Cardiac muscle cell (in vitro differentiated cells and primary cell): ENCODE measurements around the gene NKX6-2. TPM values are rescaled to one million over a fixed set of nuclear protein-coding genes. Genes with fewer than 3 reads are reported as not detected.

Experiments used
- DNase-seq, 2 donors: peaks; one replicate each; pipeline versions ENCODE4 v3.0.0 to v3.0.0-alpha.2; 2010 to 2017; ENCODE audit warnings: low read depth in 1 of 2, low spot score in 1 of 2
- H3K27ac ChIP-seq: fragments of 200-600 bp; sonication (generic); 2 replicates; pipeline ENCODE4 v1.5.1; 2016
- H3K27me3 ChIP-seq: fragments of 200-600 bp; sonication (generic); 2 replicates; pipeline ENCODE4 v1.6.0; 2016; ENCODE audit warnings: control low read depth
- H3K36me3 ChIP-seq: fragments of 200-600 bp; sonication (generic); 2 replicates; pipeline ENCODE4 v1.5.1; 2016; ENCODE audit warnings: control low read depth
- H3K4me1 ChIP-seq: fragments of 200-600 bp; sonication (generic); 2 replicates; pipeline ENCODE4 v1.8.1; 2017; ENCODE audit warnings: low read depth, mild to moderate bottlenecking, mixed run types
- H3K4me3 ChIP-seq: fragments of 200-600 bp; sonication (generic); 2 replicates; pipeline ENCODE4 v1.5.1; 2016; ENCODE audit warnings: mild to moderate bottlenecking
- H3K9me3 ChIP-seq: fragments of 200-600 bp; sonication (generic); 2 replicates; pipeline ENCODE4 v1.5.1; 2017; ENCODE audit warnings: low read depth, mild to moderate bottlenecking, control low read depth
- CTCF ChIP-seq: IDR thresholded peaks from 2 replicates; pipeline ENCODE4 v1.5.1; 2012; ENCODE audit warnings: low read depth, mild to moderate bottlenecking, low read length
- polyA plus RNA-seq: library from polyadenylated mRNA; unstranded; fragments of >200 nt; fragmentation: Nextera tagmentation; extraction: Ambion mirVana; gene quantifications from 2 replicates; pipeline ENCODE4 v1.2.1, GENCODE V29; 2016
- total RNA-seq: library from RNA; depleted of rRNA; stranded (reverse); fragments of >200 nt; gene quantifications from 2 replicates; pipeline ENCODE4 v1.2.3, GENCODE V29; 2016

Gene NKX6-2
- total and polyA plus RNA-seq, 2 experiments from 2014 or later = 0.09 to 15.4 TPM

DNA sequence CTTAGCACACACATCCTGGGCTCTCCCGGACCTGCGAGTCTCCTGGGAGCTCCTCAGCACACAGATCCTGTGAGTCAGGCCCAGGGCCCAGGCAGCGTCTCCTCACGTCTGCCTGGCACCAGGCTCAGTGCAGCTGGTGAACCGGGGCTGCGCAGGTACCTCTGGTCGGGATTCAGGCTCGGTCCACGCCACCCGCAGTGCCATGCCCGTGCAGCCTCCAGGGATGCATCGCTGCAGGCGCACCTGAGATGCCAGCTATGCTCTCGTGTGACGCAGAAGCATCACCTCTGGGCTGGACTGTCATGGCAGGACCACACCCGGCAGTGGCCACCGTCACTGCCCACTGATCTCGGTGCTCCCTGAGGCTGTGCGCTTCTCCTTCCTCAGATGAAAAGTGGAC lies 52.0 kb downstream of the NKX6-2 start:
- Histone ChIP-seq H3K9me3 (no peaks in the 10 kb centered on the region), H3K4me1 (no peaks in the 10 kb centered on the region), H3K36me3 (no peaks in the 10 kb centered on the region), H3K27ac (no peak overlapping the region), H3K4me3 (no peak overlapping the region), H3K27me3 (no peaks in the 10 kb centered on the region)
- no peak for TF ChIP-seq CTCF
- DNase-seq = no peak

Other genes starting within 250 kb of the NKX6-2 start
- gene INPP5A, start 248.4 kb downstream of the NKX6-2 start, total RNA-seq = 83.6 and 87.0 TPM in 2 replicates
- 90.4 and 97.2 TPM in 2 replicates for gene INPP5A, start 248.4 kb downstream of the NKX6-2 start, polyA plus RNA-seq
- gene CFAP46, start 156.4 kb upstream of the NKX6-2 start, total RNA-seq = 2.8 and 3.0 TPM in 2 replicates
- 4.5 and 5.5 TPM in 2 replicates for gene CFAP46, start 156.4 kb upstream of the NKX6-2 start, polyA plus RNA-seq